Measurements from ENCODE around the gene VMP1. TPM values are rescaled to one million over a fixed set of nuclear protein-coding genes. Genes with fewer than 3 reads are reported as not detected.

Gene VMP1
- total and polyA plus RNA-seq, 2 of the 13 experiments (the other 11 are each of a cell fraction or from before 2014, with no cell fraction given) = 186 to 271 TPM

DNA sequence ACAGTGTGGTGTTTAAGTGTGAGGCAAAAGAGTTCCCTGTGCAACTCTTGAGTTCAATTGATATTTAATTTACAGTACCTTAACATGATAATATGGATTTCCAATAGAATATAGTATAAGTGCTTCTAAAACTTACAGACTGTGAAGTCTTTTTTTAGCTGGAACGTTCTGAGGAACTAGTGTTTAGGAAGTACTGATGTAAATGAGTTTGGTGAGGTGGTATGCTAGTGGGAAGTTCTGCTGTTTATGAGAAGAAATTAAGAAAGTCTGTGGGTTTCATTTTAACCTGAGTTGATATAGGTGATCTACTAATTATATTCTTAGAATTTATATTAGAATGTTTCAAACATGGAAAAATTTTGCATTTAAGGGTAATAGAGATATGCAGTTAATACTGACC, 32.2 kb upstream of the VMP1 start:
- H3K36me3 ChIP-seq (replicated peaks in 1 of 2; ENCODE audit: control insufficient read depth in 1 of 2, insufficient read depth in 2 of 2, low read length in 2 of 2) = peaks cover 39 to 90% of the 10 kb centered on the region in 2 experiments
- FAIRE-seq (no peak), DNase-seq (ENCODE audit: low spot score) (no peak), ATAC-seq (no peak)
- H3K27ac ChIP-seq (ENCODE audit: extremely low read length, insufficient read depth, low read length) = no peak overlapping the region
- no peak overlapping the region for H3K4me2 ChIP-seq (ENCODE audit: low read depth, low read length)
- H4K20me1 ChIP-seq (ENCODE audit: insufficient read depth, low read length) = no peaks in the 10 kb centered on the region
- no peak overlapping the region for H3K4me3 ChIP-seq (replicated peaks in 1 of 3; ENCODE audit: insufficient read depth in 1 of 3, low read depth in 2 of 3, low read length in 3 of 3)
- H3K9ac ChIP-seq (ENCODE audit: insufficient read depth, low read depth, low read length) = no peak overlapping the region
- ChIA-PET CTCF (ENCODE audit: low intra/inter-chr PET ratio, low total read pairs) (no interaction called here), POLR2A (no interaction called here)
- no TSS peak for BruUV-seq (replicated peaks)
- intact Hi-C loops (cut with micrococcal nuclease; ENCODE audit: unreplicated experiment) (no loop called here), in situ Hi-C loops (cut with HindIII; ENCODE audit: extremely low pct_ligation_motif_present, low pct_unique_long_range_greater_than_20kb) (no loop called here)
- no peak overlapping the region for H2AFZ ChIP-seq (ENCODE audit: low read length)
- TF ChIP-seq KAT2B (IDR thresholded peaks at IDR 0.05; ENCODE audit: borderline replicate concordance, low read depth, low read length) (no peak), DPF2 (CRISPR knock-in tag; IDR thresholded peaks at IDR 0.05; ENCODE audit: borderline replicate concordance, low read depth) (no peak), ZNF563 (CRISPR knock-in tag; IDR thresholded peaks at IDR 0.05) (no peak), STAG1 (CRISPR knock-in tag; IDR thresholded peaks at IDR 0.05) (no peak), ZFP1 (CRISPR knock-in tag; IDR thresholded peaks at IDR 0.05) (no peak), ZNF629 (CRISPR knock-in tag; conservative IDR thresholded peaks at IDR 0.05) (no peak), ZNF17 (CRISPR knock-in tag; IDR thresholded peaks at IDR 0.05) (no peak), CERS6 (CRISPR knock-in tag; IDR thresholded peaks at IDR 0.05) (no peak), PCBP2 (optimal IDR thresholded peaks at IDR 0.05; ENCODE audit: low read depth, low read length, poor library complexity, severe bottlenecking) (no peak), HMGA1 (CRISPR knock-in tag; conservative IDR thresholded peaks at IDR 0.05) (no peak), NR0B2 (CRISPR knock-in tag; IDR thresholded peaks at IDR 0.05) (no peak), ATRX (CRISPR knock-in tag; IDR thresholded peaks at IDR 0.05; ENCODE audit: borderline replicate concordance) (no peak)
- TF ChIP-seq, protein P1, sequence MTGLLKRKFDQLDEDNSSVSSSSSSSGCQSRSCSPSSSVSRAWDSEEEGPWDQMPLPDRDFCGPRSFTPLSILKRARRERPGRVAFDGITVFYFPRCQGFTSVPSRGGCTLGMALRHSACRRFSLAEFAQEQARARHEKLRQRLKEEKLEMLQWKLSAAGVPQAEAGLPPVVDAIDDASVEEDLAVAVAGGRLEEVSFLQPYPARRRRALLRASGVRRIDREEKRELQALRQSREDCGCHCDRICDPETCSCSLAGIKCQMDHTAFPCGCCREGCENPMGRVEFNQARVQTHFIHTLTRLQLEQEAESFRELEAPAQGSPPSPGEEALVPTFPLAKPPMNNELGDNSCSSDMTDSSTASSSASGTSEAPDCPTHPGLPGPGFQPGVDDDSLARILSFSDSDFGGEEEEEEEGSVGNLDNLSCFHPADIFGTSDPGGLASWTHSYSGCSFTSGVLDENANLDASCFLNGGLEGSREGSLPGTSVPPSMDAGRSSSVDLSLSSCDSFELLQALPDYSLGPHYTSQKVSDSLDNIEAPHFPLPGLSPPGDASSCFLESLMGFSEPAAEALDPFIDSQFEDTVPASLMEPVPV (CRISPR knock-in tag; IDR thresholded peaks at IDR 0.05) = no peak
- TF ChIP-seq, protein P2, sequence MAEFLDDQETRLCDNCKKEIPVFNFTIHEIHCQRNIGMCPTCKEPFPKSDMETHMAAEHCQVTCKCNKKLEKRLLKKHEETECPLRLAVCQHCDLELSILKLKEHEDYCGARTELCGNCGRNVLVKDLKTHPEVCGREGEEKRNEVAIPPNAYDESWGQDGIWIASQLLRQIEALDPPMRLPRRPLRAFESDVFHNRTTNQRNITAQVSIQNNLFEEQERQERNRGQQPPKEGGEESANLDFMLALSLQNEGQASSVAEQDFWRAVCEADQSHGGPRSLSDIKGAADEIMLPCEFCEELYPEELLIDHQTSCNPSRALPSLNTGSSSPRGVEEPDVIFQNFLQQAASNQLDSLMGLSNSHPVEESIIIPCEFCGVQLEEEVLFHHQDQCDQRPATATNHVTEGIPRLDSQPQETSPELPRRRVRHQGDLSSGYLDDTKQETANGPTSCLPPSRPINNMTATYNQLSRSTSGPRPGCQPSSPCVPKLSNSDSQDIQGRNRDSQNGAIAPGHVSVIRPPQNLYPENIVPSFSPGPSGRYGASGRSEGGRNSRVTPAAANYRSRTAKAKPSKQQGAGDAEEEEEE (CRISPR knock-in tag; IDR thresholded peaks at IDR 0.05; ENCODE audit: borderline replicate concordance) = no peak
- TF ChIP-seq, protein P3, sequence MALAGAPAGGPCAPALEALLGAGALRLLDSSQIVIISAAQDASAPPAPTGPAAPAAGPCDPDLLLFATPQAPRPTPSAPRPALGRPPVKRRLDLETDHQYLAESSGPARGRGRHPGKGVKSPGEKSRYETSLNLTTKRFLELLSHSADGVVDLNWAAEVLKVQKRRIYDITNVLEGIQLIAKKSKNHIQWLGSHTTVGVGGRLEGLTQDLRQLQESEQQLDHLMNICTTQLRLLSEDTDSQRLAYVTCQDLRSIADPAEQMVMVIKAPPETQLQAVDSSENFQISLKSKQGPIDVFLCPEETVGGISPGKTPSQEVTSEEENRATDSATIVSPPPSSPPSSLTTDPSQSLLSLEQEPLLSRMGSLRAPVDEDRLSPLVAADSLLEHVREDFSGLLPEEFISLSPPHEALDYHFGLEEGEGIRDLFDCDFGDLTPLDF (CRISPR knock-in tag; IDR thresholded peaks at IDR 0.05) = no peak
- 100% methylated on average over 1 of the region's 1 CpG for WGBS (ENCODE audit: low lambda C conversion rate)
- no peaks in the 10 kb centered on the region for H3K4me1 ChIP-seq (ENCODE audit: insufficient read depth, low read length)
- no peaks in the 10 kb centered on the region for H3K9me3 ChIP-seq (ENCODE audit: low read length)
- peaks cover 2% of the 10 kb centered on the region for H3K79me2 ChIP-seq (ENCODE audit: insufficient read depth, low read length)
- no peaks in the 10 kb centered on the region for H3K27me3 ChIP-seq (ENCODE audit: control insufficient read depth in 1 of 2, insufficient read depth in 2 of 2, low read length in 2 of 2)
